K562 (cell line): ENCODE results near the gene SF3B4. TPM values are rescaled to one million over a fixed set of nuclear protein-coding genes. Genes with fewer than 3 reads are reported as not detected.

Experiments
- ATAC-seq: fragments of 200-7000 bp; cut with Tn5 transposase; 3 replicates; pipeline ENCODE4 v1.9.1; 2020; ENCODE audit warnings: moderate library complexity
- BruUV-seq: library from RNA; stranded (reverse); fragments of 400-500 nt; replicated peaks from 2 replicates; lab custom pipeline; 2021; lab: Mats Ljungman, UMichigan
- CTCF ChIA-PET: fragments of 300-600 bp; formaldehyde crosslinking; extraction: SDS; loops from one replicate; lab custom pipeline; 2021; ENCODE audit warnings: low intra/inter-chr PET ratio; lab: Yijun Ruan, JAX
- POLR2A ChIA-PET: fragments of 300-600, 350-650 bp; sonication (Branson Sonifier 250); formaldehyde crosslinking; extraction: SDS; loops from one replicate; lab custom pipeline; 2021; ENCODE audit warnings: antibody characterized with exemption, inconsistent platforms; lab: Yijun Ruan, JAX
- DNase-seq, 4 experiments: peaks; one replicate each; pipeline versions ENCODE4 v3.0.0 to v3.0.0-alpha.2; 2011 to 2018; ENCODE audit warnings: low spot score in 3 of 4, mixed read lengths in 3 of 4; ENCODE audit errors: extremely low read depth in 1 of 4
- FAIRE-seq: peaks from 2 replicates; lab custom pipeline; 2011; peaks lifted over from hg19 to GRCh38; lab: Jason Lieb, UNC
- H2AFZ ChIP-seq: 2 replicates; pipeline ENCODE4 v1.6.0; 2011; ENCODE audit warnings: low read depth, low read length, control low read depth, inconsistent platforms
- H3K27ac ChIP-seq: fragments of 200-600 bp; 3 replicates; pipeline ENCODE4 v1.8.0; 2011; ENCODE audit warnings: low read depth, mild to moderate bottlenecking, control low read depth, inconsistent platforms, low read length, moderate library complexity, mixed read lengths; ENCODE audit errors: extremely low read depth
- H3K27me3 ChIP-seq, 2 experiments: fragments of 300-600 bp in 1 of 2; 2 replicates in 1 of 2; 3 replicates in 1 of 2; pipeline versions ENCODE4 v1.6.0 to v1.8.0; 2011; ENCODE audit warnings: inconsistent platforms in 2 of 2, low read length in 2 of 2, mild to moderate bottlenecking in 1 of 2, mixed read lengths in 1 of 2, moderate library complexity in 1 of 2; ENCODE audit not compliant: control insufficient read depth in 2 of 2, insufficient read depth in 2 of 2
- H3K36me3 ChIP-seq: fragments of 300-600 bp; 3 replicates; pipeline ENCODE4 v1.8.0; 2011; ENCODE audit warnings: mild to moderate bottlenecking, low read length, inconsistent platforms; ENCODE audit not compliant: control insufficient read depth, insufficient read depth
- H3K4me1 ChIP-seq, 2 experiments: fragments of 200-600 bp in 1 of 2; replicated peaks in 1 of 2; 2 replicates in 1 of 2; 3 replicates in 1 of 2; pipeline versions ENCODE4 v1.5.1 to v1.8.0; 2011; ENCODE audit warnings: inconsistent platforms in 2 of 2, low read length in 2 of 2, mild to moderate bottlenecking in 1 of 2, mixed read lengths in 1 of 2, moderate library complexity in 1 of 2; ENCODE audit not compliant: control insufficient read depth in 2 of 2, insufficient read depth in 2 of 2
- H3K4me2 ChIP-seq: 2 replicates; pipeline ENCODE4 v1.6.1; 2011; ENCODE audit warnings: low read length, control low read depth, inconsistent platforms, mixed read lengths; ENCODE audit not compliant: insufficient read depth
- H3K4me3 ChIP-seq: fragments of 200-600 bp; sonication (generic), shearing (Covaris generic); 2 replicates; pipeline ENCODE4 v1.5.1; 2016; ENCODE audit warnings: control low read depth, inconsistent platforms
- H3K79me2 ChIP-seq: fragments of 200-600 bp; 3 replicates; pipeline ENCODE4 v1.8.0; 2011; ENCODE audit warnings: low read length, inconsistent platforms; ENCODE audit not compliant: control insufficient read depth, insufficient read depth
- H3K9ac ChIP-seq, 2 experiments: 2 replicates each; pipeline versions ENCODE4 v1.6.0 to v1.6.1; 2011; ENCODE audit warnings: low read depth in 2 of 2, low read length in 2 of 2, control low read depth in 1 of 2, inconsistent platforms in 1 of 2, mild to moderate bottlenecking in 1 of 2, mixed read lengths in 1 of 2; ENCODE audit not compliant: insufficient read depth in 1 of 2
- H3K9me1 ChIP-seq: one replicate; pipeline ENCODE4 v1.6.0; 2011; ENCODE audit warnings: inconsistent platforms, mild to moderate bottlenecking, low read length, moderate library complexity; ENCODE audit not compliant: control insufficient read depth, insufficient read depth
- H3K9me3 ChIP-seq: replicated peaks from 2 replicates; pipeline ENCODE4 v1.5.1; 2011; ENCODE audit warnings: low read depth, low read length, inconsistent platforms; ENCODE audit not compliant: control insufficient read depth, insufficient read depth
- H4K20me1 ChIP-seq: replicated peaks from 2 replicates; pipeline ENCODE4 v1.6.1; 2011; ENCODE audit warnings: low read length, inconsistent platforms, mixed read lengths; ENCODE audit not compliant: control insufficient read depth, insufficient read depth
- CEBPZ ChIP-seq: fragments of 150-350 bp; IDR thresholded peaks from 2 replicates; pipeline ENCODE4 v1.6.1; 2014; ENCODE audit warnings: low read depth, mild to moderate bottlenecking, low read length, borderline replicate concordance
- ESRRA ChIP-seq: fragments of 450-650 bp; IDR thresholded peaks from 2 replicates; pipeline ENCODE4 v1.6.1; 2014; ENCODE audit warnings: low read depth, mild to moderate bottlenecking, moderate library complexity, borderline replicate concordance
- FOXP1 ChIP-seq: sonication (generic); formaldehyde crosslinking; IDR thresholded peaks from 2 replicates; pipeline ENCODE4 v1.8.0; 2022; ENCODE audit warnings: mild to moderate bottlenecking, missing genetic modification reagents
- HDAC2 ChIP-seq: fragments of 450-650 bp; IDR thresholded peaks from 2 replicates; pipeline ENCODE4 v1.6.1; 2016; ENCODE audit warnings: mild to moderate bottlenecking
- HMBOX1 ChIP-seq: sonication (generic); IDR thresholded peaks from 2 replicates; pipeline ENCODE4 v1.6.1; 2016
- ID3 ChIP-seq, 2 experiments: fragments of 250-450 bp in 1 of 2; fragments of 450-650 bp in 1 of 2; sonication (Bioruptor Pico) in 1 of 2; IDR thresholded peaks; 2 replicates each; pipeline versions ENCODE4 v1.6.1 to v1.8.0; 2016 to 2021; ENCODE audit warnings: mild to moderate bottlenecking in 2 of 2, moderate library complexity in 2 of 2, missing compliant biosample characterization in 1 of 2, missing genetic modification characterization in 1 of 2
- KDM1A ChIP-seq, 2 experiments: fragments of 450-650 bp; IDR thresholded peaks; 2 replicates each; pipeline ENCODE4 v1.6.1; 2016; ENCODE audit warnings: mild to moderate bottlenecking in 2 of 2
- NFRKB ChIP-seq: fragments of 450-650 bp; IDR thresholded peaks from 2 replicates; pipeline ENCODE4 v1.6.1; 2016; ENCODE audit warnings: low read depth
- RAD21 ChIP-seq, 2 experiments: fragments of 250-450 bp in 1 of 2; fragments of 450-650 bp in 1 of 2; sonication (Bioruptor Pico) in 1 of 2; formaldehyde crosslinking in 1 of 2; IDR thresholded peaks in 1 of 2; conservative IDR thresholded peaks in 1 of 2; 2 replicates each; pipeline versions ENCODE4 v1.4.0 to v1.8.0; 2020 to 2022; ENCODE audit warnings: mild to moderate bottlenecking in 2 of 2, moderate library complexity in 1 of 2
- SPI1 ChIP-seq: IDR thresholded peaks from 2 replicates; pipeline ENCODE4 v1.6.1; 2011; ENCODE audit warnings: low read depth, low read length, control low read depth, borderline replicate concordance
- TFE3 ChIP-seq: fragments of 450-650 bp; formaldehyde crosslinking; IDR thresholded peaks from 2 replicates; pipeline ENCODE4 v1.4.0; 2020; ENCODE audit warnings: mild to moderate bottlenecking, mixed read lengths
- U2AF2 ChIP-seq: fragments of 200-400 bp; formaldehyde crosslinking; optimal IDR thresholded peaks from 2 replicates; pipeline ENCODE3; 2017; ENCODE audit warnings: low read depth, mild to moderate bottlenecking, low read length
- ZNF316 ChIP-seq: fragments of 450-650 bp; IDR thresholded peaks from 2 replicates; pipeline ENCODE4 v1.6.1; 2016
- ZNF324 ChIP-seq: fragments of 250-450 bp; sonication (Bioruptor Pico); IDR thresholded peaks from 2 replicates; pipeline ENCODE4 v1.4.0; 2020; ENCODE audit warnings: mild to moderate bottlenecking
- WGBS: fragments of 100-300 bp; shearing (Covaris generic); methylation state at CpG from one replicate; pipeline ENCODE4 v1.1.6; 2016; ENCODE audit warnings: low coverage, mixed read lengths; ENCODE audit not compliant: insufficient coverage; ENCODE audit errors: missing lambda C conversion rate; 5-methylcytosine and 5-hydroxymethylcytosine counted together
- in situ Hi-C: fragments of 300-500 bp; cut with MboI; formaldehyde crosslinking; loops from 4 replicates; pipeline ENCODE4 v1.15.0; 2018; ENCODE audit warnings: inconsistent platforms, mixed read lengths
- intact Hi-C: fragments of 100-400 bp; cut with micrococcal nuclease; formaldehyde crosslinking; loops from 2 replicates; pipeline ENCODE4 v1.14.2; 2022
- polyA plus RNA-seq, 8 experiments: library from polyadenylated mRNA; depleted of rRNA in 4 of 8; stranded (reverse) in 5 of 8; unstranded in 3 of 8; fragments of >200 nt; fragmentation: Nextera tagmentation in 2 of 8; fragmentation: Illumina TruSeq in 1 of 8; extraction: Ambion mirVana in 2 of 8; extraction: Trizol in 1 of 8; gene quantifications; 2 replicates each; pipeline versions ENCODE4 v1.2.1 to v1.2.3, GENCODE V29; 2011 to 2014; ENCODE audit warnings: inconsistent platforms in 1 of 8, missing spikeins in 1 of 8
- total RNA-seq, 7 experiments: library from RNA; depleted of rRNA in 6 of 7; stranded (reverse); fragments of >200 nt in 6 of 7; fragmentation: Illumina TruSeq in 2 of 7; extraction: Trizol in 2 of 7; gene quantifications; 2 replicates each; pipeline versions ENCODE4 v1.2.1 to v1.2.3, GENCODE V29; 2011 to 2021; ENCODE audit warnings: low replicate concordance in 1 of 7

SF3B4 gene
- total and polyA plus RNA-seq, 9 of the 15 experiments (the other 6 are each of a cell fraction or from before 2014, with no cell fraction given) = 3.0 to 88.0 (median 26.1) TPM

GRCh38 chr1:149962039-149962647 is 34.5 kb upstream of the SF3B4 start:
- DNase-seq = peak; percentile 52 to 79 (median 70)
- H3K9me1 ChIP-seq = no peaks in the 10 kb centered on the region
- peak; percentile 83 for FAIRE-seq
- H3K9ac ChIP-seq = no peak overlapping the region
- ChIA-PET CTCF (interaction anchor here (0.5 to 2.9 kb wide), 7 partner anchors 17 to 225 kb away, joined by 3 to 33 read pairs (median 4); partner anchors contain the start of gene VPS45), POLR2A (interaction anchor here (0.7 to 1.1 kb wide), 2 partner anchors 88 to 224 kb away, joined by 3 to 4 read pairs; no protein-coding TSS in a partner anchor)
- no TSS peak for BruUV-seq
- H3K9me3 ChIP-seq = peaks cover 7% of the 10 kb centered on the region
- intact Hi-C loops = loop anchor here (1.0 to 5.0 kb wide), 3 partner anchors 88 to 225 kb away; no protein-coding TSS in a partner anchor
- ATAC-seq = peak; percentile 96
- H3K79me2 ChIP-seq = no peaks in the 10 kb centered on the region; the same call in 2 of the 3 replicates
- no peaks in the 10 kb centered on the region for H3K4me1 ChIP-seq
- no peak overlapping the region for H3K4me3 ChIP-seq
- peaks cover 81% of the 10 kb centered on the region for H3K36me3 ChIP-seq
- no peak overlapping the region for H3K4me2 ChIP-seq
- H3K27me3 ChIP-seq = no peaks in the 10 kb centered on the region
- H3K27ac ChIP-seq = no peak overlapping the region
- 18% methylated on average over 3 of the region's 3 CpGs for WGBS
- in situ Hi-C loops = loop anchor here (5.0 kb wide), 1 partner anchor 205 kb away; no protein-coding TSS in a partner anchor
- H4K20me1 ChIP-seq = no peaks in the 10 kb centered on the region
- H2AFZ ChIP-seq = no peak overlapping the region
- TF ChIP-seq NFRKB (no peak), SPI1 (peak; percentile 20; the same call in 1 of the 2 replicates), ESRRA (no peak), HDAC2 (no peak), KDM1A (IDR thresholded peaks at IDR 0.05) (no peak), CEBPZ (no peak), ZNF324 (CRISPR knock-in tag) (no peak), TFE3 (CRISPR knock-in tag) (no peak), ID3 (CRISPR knock-in tag; IDR thresholded peaks at IDR 0.05) (no peak), ID3 (tag; IDR thresholded peaks at IDR 0.05) (no peak), ZNF316 (peak; percentile 44), FOXP1 (CRISPR knock-in tag) (no peak), U2AF2 (no peak), HMBOX1 (0 out of 2 replicates have a peak, but pooled peaks have one; percentile 20), RAD21 (CRISPR knock-in tag; conservative IDR thresholded peaks at IDR 0.05 in 1 of 2, IDR thresholded peaks at IDR 0.05 in 1 of 2) (peak; percentile 87 to 90)
